ENCODE measurements around the gene STX17. TPM values are rescaled to one million over a fixed set of nuclear protein-coding genes. Genes with fewer than 3 reads are reported as not detected.

STX17 gene
- total and polyA plus RNA-seq, 10 of the 15 experiments (the other 5 are each of a cell fraction or from before 2014, with no cell fraction given): 11.5 to 29.3 (median 20.0) TPM

- no peak for TF ChIP-seq HSF1 (IDR thresholded peaks at IDR 0.05; ENCODE audit: low read depth, low read length)
- TF ChIP-seq SREBF2 (IDR thresholded peaks at IDR 0.05; ENCODE audit: low read length): no peak
- no peak for TF ChIP-seq SMAD1 (IDR thresholded peaks at IDR 0.05; ENCODE audit: low read depth, partially characterized antibody)
- TF ChIP-seq MEF2B (IDR thresholded peaks at IDR 0.05; ENCODE audit: partially characterized antibody, poor library complexity, severe bottlenecking): no peak
Observed at GRCh38 chr9:99967457-99967856, 61.0 kb downstream of the STX17 start (continued).

GRCh38 chr9:99970481-99970880 lies 64.0 kb downstream of the STX17 start:
- H3K79me2 ChIP-seq (ENCODE audit: control insufficient read depth, insufficient read depth, low read length): no peaks in the 10 kb centered on the region
- H3K9ac ChIP-seq (ENCODE audit: control insufficient read depth, insufficient read depth, low read length): no peak overlapping the region
- no peak overlapping the region for H2AFZ ChIP-seq (ENCODE audit: control insufficient read depth, low read depth, low read length)
- TF ChIP-seq RAD21 (IDR thresholded peaks at IDR 0.05; ENCODE audit: insufficient read depth, low read depth, low read length) (no peak), STAT3 (IDR thresholded peaks at IDR 0.05; ENCODE audit: low read depth, low read length) (no peak), NFYA (IDR thresholded peaks at IDR 0.05; ENCODE audit: borderline replicate concordance, low read depth, low read length) (no peak), FOXK2 (IDR thresholded peaks at IDR 0.05) (no peak), FOXM1 (IDR thresholded peaks at IDR 0.05; ENCODE audit: low read depth, low read length) (no peak), MXI1 (IDR thresholded peaks at IDR 0.05; ENCODE audit: low read depth, low read length) (no peak), ZNF384 (IDR thresholded peaks at IDR 0.05; ENCODE audit: borderline replicate concordance, low read depth, low read length) (no peak), CBX5 (IDR thresholded peaks at IDR 0.05; ENCODE audit: low read depth) (no peak), YY1 (IDR thresholded peaks at IDR 0.05; ENCODE audit: low read depth, low read length) (no peak), CEBPB (IDR thresholded peaks at IDR 0.05; ENCODE audit: borderline replicate concordance in 1 of 2, low read depth in 2 of 2, low read length in 2 of 2) (no peak), RBBP5 (conservative IDR thresholded peaks at IDR 0.05) (no peak), WRNIP1 (IDR thresholded peaks at IDR 0.05; ENCODE audit: borderline replicate concordance, low read depth, low read length) (no peak), SMARCA5 (IDR thresholded peaks at IDR 0.05) (no peak), NR2F1 (conservative IDR thresholded peaks at IDR 0.05) (no peak), SMC3 (IDR thresholded peaks at IDR 0.05; ENCODE audit: borderline replicate concordance, low read length) (no peak)
- no peaks in the 10 kb centered on the region for H4K20me1 ChIP-seq (ENCODE audit: control insufficient read depth, insufficient read depth)
- no TSS peak for BruUV-seq (replicated peaks)
- 98% methylated on average over 2 of the region's 2 CpGs for WGBS (ENCODE audit: insufficient coverage, insufficient replicate concordance, low lambda C conversion rate, missing lambda C conversion rate)
- DNase-seq (ENCODE audit: low read depth, low spot score) (no peak), ATAC-seq (no peak), FAIRE-seq (no peak)
- no peaks in the 10 kb centered on the region for H3K9me3 ChIP-seq (replicated peaks; ENCODE audit: control insufficient read depth, insufficient read depth, low read length)
- POLR2A ChIA-PET: no interaction called here
- no peak overlapping the region for H3K4me3 ChIP-seq
- CTCF ChIA-PET: interaction anchor here (0.8 kb wide), 1 partner anchor 40 kb away, joined by 3 read pairs; no protein-coding TSS in a partner anchor
- H3K27ac ChIP-seq (ENCODE audit: control insufficient read depth, insufficient read depth): no peak overlapping the region
- RAD21 ChIA-PET (ENCODE audit: unreplicated experiment): no interaction called here
- in situ Hi-C loops (cut with MboI) (no loop called here), intact Hi-C loops (cut with micrococcal nuclease; ENCODE audit: unreplicated experiment) (no loop called here)
- no peaks in the 10 kb centered on the region for H3K27me3 ChIP-seq (replicated peaks in 1 of 2; ENCODE audit: control insufficient read depth in 2 of 2, insufficient read depth in 2 of 2, low read length in 1 of 2)
- SMC1A ChIA-PET (ENCODE audit: uncharacterized antibody, unreplicated experiment): interaction anchor here (1.5 kb wide), 1 partner anchor 9 kb away, joined by 6 read pairs; no protein-coding TSS in a partner anchor
- H3K36me3 ChIP-seq (ENCODE audit: control insufficient read depth in 2 of 2, insufficient read depth in 2 of 2, low read length in 1 of 2): peaks cover 0 to 7% of the 10 kb centered on the region in 2 experiments; a peak in 1 of 4 replicates
- no peak overlapping the region for H3K4me2 ChIP-seq (ENCODE audit: control insufficient read depth, insufficient read depth)
- H3K4me1 ChIP-seq (ENCODE audit: control insufficient read depth, insufficient read depth, low read length): no peaks in the 10 kb centered on the region
